Left lobe of liver (tissue), 2 donors: Measurements from ENCODE around the gene TPM1. TPM values are rescaled to one million over a fixed set of nuclear protein-coding genes. Genes with fewer than 3 reads are reported as not detected.
A peak's percentile ranks its signal among the peaks of the same experiment; 100 is the strongest.

Experiments used
- ATAC-seq: fragments of 200-7000 bp; cut with Tn5 transposase; one replicate; pipeline ENCODE4 v1.9.1; 2020; ENCODE audit warnings: mild to moderate bottlenecking, moderate library complexity
- DNase-seq: peaks from one replicate; pipeline ENCODE4 v3.0.0-alpha.2; 2020; ENCODE audit warnings: low spot score
- total RNA-seq: library from RNA; stranded (reverse); gene quantifications from one replicate; pipeline ENCODE4 v1.2.1, GENCODE V29; 2021
- donor health status: DM: no; HTN: no; CAD: no; lungs with moderate emphysema.
- donor health status: DM: no; HTN: yes; CAD: no.

The TPM1 gene
- total RNA-seq, 1 donor from 2014 or later = 52.6 TPM

DNA sequence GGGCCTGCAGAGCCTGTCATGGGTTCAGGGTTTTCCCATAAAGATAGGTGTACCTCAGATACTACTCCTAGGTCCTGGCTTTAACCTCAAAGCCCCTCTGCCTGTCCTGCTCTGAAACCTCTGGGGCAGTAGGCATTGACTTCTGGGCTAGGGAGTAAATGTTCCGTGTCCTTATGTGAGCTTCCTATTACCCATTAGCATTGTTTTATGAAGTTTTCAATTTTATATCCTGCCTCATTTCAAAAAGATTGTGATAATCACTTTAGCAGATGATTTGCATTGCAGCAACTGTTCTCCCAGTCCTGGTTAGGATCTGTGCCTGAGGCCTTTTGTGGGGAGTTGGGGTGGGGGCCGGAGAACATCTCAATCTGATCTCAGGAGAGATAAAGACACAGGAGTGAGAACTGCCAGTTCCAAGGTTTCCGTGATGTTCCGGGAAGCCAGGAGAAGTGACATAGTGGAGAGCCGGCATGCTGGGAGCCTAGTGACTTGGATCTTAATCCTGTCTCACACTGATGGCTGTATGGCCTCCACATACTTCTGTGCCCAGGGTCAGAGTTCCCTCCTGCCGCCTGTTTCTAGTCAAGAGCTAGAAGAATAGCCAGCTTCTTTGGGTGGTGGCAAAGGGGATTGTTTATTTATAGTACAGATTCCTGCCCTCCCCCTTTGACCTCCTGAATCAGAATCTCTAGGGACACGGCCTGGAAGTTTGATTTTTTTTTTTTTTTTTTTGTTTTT is 10.6 kb downstream of the TPM1 start:
- peak; percentile 3 for ATAC-seq
- no peak for DNase-seq

GRCh38 chr15:63054281-63054683 is 11.7 kb downstream of the TPM1 start:
- peak; percentile 71 for ATAC-seq
- no peak for DNase-seq

DNA sequence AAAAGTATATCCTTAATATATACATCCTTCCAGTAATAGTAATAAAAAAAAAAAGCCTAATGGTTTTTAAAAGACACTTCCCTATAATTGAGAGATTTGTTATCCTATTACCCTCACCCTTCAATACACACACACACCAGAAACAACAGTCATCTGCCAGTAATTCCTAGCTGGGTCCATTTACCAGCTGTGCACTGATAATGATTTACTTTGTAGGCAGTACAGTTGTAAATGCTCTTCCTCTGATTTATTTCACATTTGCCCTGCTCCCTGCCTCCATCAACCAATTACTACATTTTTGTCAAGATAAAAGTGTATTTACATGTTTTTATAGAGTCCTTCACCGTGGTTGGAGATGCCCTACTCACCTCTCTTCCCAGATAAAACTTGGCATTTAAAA is 12.4 kb downstream of the TPM1 start:
- peak; percentile 59 for ATAC-seq
- no peak for DNase-seq

DNA sequence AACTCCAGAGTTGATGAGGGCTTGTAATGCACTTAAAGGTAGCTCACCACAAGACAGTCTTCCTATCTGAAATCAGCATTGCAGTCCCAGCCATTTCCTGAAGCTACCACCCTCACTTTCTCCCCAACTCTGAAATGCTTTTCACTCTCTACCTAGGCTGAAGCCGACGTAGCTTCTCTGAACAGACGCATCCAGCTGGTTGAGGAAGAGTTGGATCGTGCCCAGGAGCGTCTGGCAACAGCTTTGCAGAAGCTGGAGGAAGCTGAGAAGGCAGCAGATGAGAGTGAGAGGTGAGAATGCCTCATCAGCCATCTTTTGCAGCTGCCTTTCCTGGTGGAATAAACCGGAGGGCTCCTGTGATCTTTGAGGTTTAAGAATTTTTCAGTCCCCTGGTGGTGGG is 14.3 kb downstream of the TPM1 start:
- no peak for DNase-seq
- ATAC-seq = no peak

- ATAC-seq = no peak
- DNase-seq = no peak
These were observed 15.2 kb downstream of the TPM1 start for GRCh38 chr15:63057468-63058345.

DNA sequence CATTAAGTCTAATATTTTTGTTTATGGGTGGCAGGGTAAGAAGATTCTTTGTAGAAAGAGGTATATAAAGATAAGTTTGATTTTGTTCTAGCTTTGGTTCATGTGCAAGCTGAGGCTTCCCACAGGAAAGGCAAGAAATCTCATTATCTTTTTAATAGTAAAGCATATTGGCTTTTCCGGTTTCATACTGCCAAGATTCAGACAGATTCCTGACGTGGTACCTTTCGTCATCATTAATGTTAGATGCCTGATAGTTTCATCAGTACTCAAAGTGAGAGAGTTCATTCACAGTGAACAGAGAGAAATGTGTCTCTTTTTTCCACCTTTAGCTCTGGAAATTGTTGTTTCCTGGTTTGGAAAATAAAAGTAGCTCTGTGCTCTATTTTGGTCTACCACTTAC is 16.5 kb downstream of the TPM1 start:
- no peak for ATAC-seq
- DNase-seq = no peak

GRCh38 chr15:63059573-63060216 is 17.1 kb downstream of the TPM1 start:
- ATAC-seq (no peak), DNase-seq (no peak)

DNA sequence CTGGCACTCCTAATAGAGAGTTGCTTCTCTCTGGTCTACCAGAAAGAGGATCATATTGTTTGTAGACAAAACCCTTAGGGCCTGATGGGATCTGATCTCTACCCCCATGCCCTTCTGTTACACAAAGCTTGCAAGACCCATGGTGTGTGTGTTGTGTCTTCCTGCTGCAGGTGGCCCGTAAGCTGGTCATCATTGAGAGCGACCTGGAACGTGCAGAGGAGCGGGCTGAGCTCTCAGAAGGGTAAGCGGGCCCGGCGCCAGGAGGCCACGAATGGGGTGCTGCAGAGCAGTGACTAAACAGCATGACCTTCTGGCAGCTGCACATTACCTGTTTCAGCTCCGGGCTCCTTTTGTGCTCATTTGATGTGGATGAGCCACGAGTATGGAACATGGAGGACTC is 18.2 kb downstream of the TPM1 start:
- DNase-seq = no peak
- ATAC-seq = no peak

DNA sequence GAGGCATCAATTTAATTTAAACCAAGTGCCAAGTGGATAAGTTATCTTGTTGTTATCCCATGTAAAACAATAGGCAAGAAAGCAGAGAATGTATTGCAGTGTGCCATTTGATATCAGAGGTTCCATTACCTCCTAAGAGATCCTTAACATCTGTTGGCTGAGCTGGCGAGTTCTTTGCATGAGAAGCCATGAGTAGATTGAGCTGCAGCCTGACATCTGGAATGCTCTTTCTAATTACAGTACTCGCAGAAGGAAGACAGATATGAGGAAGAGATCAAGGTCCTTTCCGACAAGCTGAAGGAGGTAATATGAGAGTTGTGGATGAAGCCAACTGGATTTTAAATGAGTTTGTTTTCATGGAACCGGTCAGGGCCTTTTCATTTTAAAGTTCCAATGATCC is 19.4 kb downstream of the TPM1 start:
- ATAC-seq (no peak), DNase-seq (no peak)

DNA sequence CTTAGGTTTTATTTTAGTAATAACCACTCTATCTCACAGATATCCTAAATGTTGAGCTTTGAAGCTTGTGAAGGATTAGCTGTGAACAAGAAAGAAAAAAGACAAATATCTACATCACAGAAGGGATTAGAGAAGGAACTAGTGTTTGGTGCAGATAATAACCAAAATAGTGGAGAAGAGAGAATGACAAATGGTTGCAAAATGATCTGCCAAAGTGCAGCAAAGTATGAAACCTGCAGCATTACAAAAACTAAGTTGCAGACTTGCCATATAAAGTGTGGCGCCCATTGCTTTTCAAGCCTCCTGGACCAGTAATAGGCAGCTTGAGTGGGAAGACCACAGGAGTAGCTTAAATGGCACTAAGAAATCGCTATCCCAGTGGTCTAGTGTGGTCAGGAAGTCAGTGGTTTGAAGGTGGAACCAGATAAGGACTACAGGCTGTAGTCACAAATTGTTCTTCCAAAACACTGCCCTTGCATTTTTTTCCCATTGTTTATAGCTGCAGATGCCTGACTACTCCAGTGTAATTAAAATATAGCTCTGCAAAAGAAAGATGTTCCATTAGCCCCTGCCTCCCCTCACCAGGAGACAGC is 20.7 kb downstream of the TPM1 start:
- DNase-seq = no peak
- no peak for ATAC-seq

GRCh38 chr15:63063877-63064409 is 21.4 kb downstream of the TPM1 start:
- no peak for DNase-seq
- no peak for ATAC-seq

DNA sequence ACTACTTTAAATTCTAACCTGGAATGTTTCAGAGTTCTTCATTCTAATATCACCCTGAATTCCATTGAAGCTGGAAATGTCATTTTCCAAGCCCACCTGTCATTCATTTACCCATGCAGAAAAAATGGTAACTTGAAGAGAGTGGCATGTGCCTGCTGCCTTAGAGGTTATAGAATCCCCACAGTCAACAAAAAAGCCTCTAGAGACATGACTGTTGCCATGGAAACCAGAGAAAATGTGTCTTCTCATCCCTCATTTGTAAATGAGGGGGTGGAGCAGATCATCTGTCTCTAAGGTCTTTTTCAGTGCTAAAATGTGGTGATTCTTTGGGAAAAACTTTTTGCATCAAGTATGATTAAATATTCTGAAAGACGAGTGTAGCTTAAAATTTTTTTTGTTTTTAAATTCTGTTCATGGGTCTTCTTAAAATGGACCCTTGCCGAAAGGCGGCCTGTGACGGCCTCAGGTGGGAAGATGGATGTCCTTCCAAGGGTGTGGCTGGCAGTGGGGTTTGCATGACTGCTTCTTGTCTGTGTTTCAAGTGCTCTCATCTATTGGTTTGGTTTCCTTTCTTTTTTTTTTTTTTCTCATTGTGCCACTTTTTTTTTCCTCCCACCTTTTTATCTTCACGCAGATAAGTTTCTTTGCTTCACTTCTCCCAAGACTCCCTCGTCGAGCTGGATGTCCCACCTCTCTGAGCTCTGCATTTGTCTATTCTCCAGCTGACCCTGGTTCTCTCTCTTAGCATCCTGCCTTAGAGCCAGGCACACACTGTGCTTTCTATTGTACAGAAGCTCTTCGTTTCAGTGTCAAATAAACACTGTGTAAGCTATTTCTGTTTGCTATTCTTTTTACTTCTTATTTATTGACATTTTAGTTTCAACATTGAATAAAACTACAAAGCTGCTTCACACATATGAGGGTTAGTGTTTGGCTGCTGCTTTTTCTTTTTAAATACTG is 23.0 kb downstream of the TPM1 start:
- no peak for DNase-seq
- ATAC-seq = no peak

DNA sequence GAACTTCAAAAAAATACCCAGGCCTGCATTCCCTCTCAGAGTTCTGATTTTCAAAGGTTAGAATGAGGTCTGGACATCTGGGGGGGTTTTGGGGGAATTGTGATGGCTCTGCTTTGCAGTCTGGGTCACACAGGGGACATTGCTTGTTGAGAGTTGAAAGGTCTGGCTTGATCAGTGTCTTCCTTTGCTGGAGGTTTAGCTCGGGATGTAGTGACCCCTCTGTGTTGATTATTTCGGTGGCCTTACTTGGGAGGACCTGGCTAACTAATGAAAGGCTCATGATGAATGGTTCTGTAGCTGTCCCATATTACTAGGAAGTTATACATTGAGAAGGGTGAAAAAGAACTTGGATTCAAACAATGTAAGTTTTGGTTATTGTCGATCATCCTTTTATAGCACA is 23.7 kb downstream of the TPM1 start:
- DNase-seq (no peak), ATAC-seq (no peak)

- no peak for ATAC-seq
- no peak for DNase-seq
These were observed 24.8 kb downstream of the TPM1 start for GRCh38 chr15:63067306-63067705.

DNA sequence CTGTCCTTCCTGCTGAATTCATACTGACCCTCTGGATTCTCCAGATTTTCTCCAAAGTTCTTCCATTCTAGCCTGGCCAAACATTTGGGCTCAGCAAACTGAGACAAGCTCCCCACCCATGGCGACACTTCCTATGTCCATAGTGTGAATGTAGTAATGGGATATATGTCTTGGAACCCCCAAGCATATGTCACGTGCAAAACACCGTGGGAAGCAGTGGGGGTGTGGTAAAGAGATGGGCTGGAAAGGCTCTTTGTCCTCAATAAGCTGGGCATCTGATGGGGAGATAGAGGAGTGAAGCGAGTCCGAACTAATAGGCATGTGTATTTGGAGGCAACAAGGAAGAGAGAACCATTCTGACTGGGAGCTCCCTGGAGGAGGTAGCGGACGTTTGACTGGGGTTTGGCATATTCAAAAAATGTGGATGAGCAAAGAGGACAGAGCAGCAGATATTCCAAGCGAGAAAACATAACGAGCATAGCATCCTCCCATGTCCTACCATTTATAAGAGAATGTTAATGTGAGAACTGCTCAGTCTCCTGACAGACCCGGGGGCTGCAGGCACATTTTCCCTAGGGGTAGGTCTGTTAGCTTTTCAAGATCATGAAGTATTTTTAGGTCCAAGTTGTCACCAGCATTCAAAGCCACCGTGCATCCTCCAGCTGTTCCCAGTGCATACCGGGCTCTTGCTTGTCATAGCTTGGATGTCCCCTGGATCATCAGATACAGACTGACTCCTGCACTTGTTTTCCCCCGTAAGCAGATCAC is 25.6 kb downstream of the TPM1 start:
- DNase-seq (no peak), ATAC-seq (no peak)

DNA sequence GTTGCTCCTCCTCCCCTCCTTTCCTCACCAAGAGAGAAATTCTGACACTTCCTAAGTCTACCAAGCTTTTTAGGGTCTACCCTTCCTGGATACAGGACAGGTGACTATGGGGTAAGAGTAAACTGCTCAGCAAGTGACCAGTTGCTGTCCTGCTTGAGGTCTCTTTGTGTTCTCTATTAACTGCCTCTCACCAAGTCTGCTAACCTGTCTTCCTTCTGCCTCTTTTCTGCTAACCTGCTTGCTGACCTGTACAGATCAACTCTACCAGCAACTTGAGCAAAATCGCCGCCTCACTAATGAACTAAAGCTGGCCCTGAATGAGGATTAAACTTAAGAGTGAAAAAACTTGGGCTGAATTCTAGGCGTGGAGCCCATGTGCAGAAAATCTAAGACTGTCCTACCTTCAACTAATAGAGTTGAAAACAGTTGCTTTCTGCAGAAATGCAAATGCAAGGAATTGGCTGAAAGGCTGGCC is 27.1 kb downstream of the TPM1 start:
- no peak for DNase-seq
- no peak for ATAC-seq

GRCh38 chr15:63070681-63071129 is 28.2 kb downstream of the TPM1 start:
- no peak for ATAC-seq
- DNase-seq = no peak

- DNase-seq (no peak), ATAC-seq (no peak)
These were observed 28.9 kb downstream of the TPM1 start for GRCh38 chr15:63071288-63071909.
